Measurements from ENCODE around the gene SDK1.

SDK1 gene

DNA sequence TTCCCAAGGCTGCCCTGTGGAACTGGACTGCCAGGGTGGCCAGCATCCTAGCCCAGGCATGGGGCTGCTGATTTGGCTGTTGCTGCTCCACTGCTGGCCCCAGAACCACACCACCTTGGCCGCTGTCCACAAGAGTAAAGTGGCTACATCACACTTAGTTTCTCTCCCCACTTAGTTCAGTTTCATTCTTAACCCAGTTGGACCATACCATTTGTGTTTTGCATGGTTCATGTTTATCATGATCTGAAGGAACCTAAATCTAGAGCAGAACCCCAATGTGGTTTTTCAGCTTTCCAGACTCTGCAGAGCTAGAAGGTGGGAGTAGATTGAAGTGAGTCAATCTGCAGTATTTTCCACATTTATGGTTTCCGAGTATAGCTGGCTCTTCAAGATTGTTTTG lies 32.8 kb downstream of the SDK1 start:
- TF ChIP-seq, protein P1, sequence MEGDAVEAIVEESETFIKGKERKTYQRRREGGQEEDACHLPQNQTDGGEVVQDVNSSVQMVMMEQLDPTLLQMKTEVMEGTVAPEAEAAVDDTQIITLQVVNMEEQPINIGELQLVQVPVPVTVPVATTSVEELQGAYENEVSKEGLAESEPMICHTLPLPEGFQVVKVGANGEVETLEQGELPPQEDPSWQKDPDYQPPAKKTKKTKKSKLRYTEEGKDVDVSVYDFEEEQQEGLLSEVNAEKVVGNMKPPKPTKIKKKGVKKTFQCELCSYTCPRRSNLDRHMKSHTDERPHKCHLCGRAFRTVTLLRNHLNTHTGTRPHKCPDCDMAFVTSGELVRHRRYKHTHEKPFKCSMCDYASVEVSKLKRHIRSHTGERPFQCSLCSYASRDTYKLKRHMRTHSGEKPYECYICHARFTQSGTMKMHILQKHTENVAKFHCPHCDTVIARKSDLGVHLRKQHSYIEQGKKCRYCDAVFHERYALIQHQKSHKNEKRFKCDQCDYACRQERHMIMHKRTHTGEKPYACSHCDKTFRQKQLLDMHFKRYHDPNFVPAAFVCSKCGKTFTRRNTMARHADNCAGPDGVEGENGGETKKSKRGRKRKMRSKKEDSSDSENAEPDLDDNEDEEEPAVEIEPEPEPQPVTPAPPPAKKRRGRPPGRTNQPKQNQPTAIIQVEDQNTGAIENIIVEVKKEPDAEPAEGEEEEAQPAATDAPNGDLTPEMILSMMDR (IDR thresholded peaks at IDR 0.05; ENCODE audit: low read depth, low read length) = no peak
- no peak for DNase-seq (ENCODE audit: extremely low read depth, low read depth)

DNA sequence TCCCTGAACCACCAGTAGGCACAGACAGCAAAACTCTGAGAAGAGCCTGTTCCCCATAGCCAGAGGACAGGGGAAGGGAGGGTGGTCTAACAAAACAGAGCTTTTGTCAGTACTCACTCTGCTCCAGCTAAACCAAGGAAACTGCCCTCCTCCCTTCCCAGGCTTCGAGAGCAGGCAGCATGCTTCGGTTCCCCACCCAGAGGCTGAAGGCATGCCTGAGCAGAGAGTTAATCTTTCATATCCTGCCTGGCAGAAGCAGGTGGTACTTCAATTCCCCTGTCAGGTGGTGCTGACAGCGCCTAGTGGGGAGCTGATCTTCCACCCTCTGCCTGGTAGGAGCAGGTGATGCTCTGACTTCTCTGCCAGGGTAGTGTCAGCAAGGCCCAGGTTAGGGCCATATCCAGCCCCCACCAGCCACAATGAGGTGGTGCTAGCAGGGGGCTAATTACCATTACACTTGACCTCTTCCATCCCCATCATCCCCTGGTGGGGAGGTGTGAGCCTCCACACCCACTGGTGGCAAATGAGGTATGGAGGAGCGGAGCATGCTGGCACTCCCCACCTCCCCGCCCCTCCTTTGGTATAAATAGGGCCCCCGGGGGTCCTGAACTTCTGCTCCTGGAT lies 35.1 kb downstream of the SDK1 start:
- DNase-seq (ENCODE audit: extremely low read depth, low read depth) = no peak
- TF ChIP-seq, protein P1 (IDR thresholded peaks at IDR 0.05; ENCODE audit: low read depth, low read length) = no peak

DNA sequence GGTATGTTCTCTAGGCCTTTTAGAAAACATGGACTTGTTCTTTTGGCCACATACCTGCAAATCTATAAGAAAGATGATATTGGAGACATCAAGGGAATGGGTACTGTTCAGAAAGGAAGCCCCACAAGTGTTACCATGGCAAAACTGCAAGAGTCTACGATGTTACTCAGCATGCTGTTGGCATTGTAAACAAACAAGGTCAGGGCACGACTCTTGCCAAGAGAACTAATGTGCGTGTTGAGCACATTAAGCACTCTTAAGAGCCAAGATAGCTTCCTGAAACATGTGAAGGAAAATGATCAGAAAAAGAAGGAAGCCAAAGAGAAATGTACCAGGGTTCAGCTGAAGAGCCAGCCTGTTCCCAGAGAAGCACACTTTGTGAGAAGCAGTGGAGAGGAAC lies 37.1 kb downstream of the SDK1 start:
- no peak for DNase-seq (ENCODE audit: extremely low read depth, low read depth)
- TF ChIP-seq, protein P1 (IDR thresholded peaks at IDR 0.05; ENCODE audit: low read depth, low read length) = no peak

DNA sequence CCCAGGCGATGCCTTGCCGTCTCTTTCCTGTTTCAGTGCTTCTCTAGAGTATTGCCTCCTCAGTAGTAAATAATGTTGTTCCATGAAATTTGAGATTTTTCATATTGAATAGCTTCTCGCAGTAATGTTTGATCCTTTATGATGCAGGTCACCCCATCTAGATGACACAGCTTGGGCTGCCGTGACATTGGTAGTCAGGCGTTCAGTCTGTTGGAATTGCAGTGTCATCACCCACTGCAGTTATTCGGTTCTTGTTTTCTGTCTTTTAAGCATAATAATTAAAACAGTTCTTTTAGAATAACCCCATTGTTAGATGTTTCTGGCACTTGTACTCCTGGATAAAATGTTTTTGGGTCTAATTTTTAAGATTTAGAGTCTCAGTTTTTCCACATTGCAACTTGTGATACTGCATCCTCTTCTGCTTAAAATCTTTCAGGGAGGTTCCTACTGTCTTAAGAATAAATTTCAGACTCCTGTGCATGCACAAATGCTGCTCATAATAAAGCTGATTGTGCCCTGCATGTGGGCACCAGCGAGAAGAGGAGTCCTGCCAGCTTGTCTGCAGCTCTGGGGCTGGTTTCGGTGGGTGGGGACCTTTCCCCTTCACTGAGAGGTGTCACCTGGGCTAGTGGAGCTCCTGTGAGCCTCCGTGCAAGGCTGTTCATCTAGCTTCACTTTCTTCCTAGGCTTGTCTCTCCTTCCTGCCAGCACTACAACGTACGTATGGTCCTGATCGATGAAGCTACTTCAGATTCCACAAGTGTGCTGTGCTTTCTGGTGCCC lies 44.8 kb downstream of the SDK1 start:
- DNase-seq (ENCODE audit: extremely low read depth, low read depth) = no peak
- TF ChIP-seq, protein P1 (IDR thresholded peaks at IDR 0.05; ENCODE audit: low read depth, low read length) = no peak

DNA sequence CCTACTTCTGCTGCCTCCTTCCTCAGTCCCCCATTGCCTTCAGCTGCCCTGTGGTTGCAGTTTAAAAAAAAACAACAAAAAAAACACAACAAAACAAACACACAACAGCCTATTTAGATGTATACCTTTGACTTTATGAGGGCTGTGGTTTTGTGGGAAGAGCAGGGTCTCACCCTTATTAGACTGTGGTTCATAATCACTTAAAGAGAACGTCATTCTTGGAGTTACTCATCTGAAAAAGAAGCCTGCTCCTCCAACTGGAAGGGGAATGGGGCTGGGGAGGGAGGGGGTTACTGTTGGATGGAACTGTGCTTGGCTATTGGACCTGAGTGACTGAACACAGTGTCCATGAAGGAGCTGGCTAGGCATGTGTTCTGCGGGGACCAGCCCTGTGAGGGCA lies 48.1 kb downstream of the SDK1 start:
- TF ChIP-seq, protein P1 (IDR thresholded peaks at IDR 0.05; ENCODE audit: low read depth, low read length) = no peak
- no peak for DNase-seq (ENCODE audit: extremely low read depth, low read depth)

DNA sequence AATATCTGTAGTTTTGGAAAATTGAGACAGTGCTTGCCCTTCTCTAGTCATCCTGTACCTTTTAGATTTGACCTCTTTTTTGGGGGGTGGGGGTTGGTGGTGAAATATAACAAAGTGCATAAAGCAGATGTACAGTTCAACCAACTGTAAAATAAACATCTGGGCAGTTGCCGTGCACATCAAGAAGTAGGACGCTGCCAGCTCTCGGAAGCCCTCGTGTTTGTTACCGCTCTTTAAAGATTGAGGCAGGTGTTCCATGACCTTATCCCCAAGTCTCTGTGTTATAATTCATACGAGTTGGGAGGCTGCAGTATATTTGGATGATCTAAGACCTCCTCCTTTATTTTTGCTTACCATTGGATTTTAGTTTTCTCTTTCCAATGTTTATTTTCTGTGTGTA lies 55.1 kb downstream of the SDK1 start:
- TF ChIP-seq, protein P1 (IDR thresholded peaks at IDR 0.05; ENCODE audit: low read depth, low read length) = no peak

DNA sequence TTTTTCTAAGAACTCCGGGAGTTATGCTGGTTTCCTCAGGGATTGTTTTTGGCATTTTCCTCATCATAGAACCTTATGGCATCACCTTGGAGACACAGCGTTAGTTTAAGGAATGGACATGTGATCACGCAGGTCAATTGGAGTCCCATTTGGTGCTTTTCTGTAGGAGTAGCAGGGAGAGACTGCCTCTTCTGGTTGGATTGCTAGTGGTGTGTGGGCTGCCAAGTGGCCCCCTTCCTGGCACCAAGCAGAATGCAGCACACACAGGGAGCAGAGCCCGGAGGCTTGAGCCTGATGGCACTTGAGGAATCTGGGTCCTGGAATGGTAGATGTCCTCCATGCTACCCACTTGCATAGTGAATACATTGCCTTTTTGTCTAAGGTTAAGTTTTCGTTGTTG lies 57.9 kb downstream of the SDK1 start:
- TF ChIP-seq, protein P1 (IDR thresholded peaks at IDR 0.05; ENCODE audit: low read depth, low read length) = no peak
- DNase-seq (ENCODE audit: extremely low read depth, low read depth) = no peak

More for the DNA sequence above, 55.1 kb downstream of the SDK1 start:
- DNase-seq (ENCODE audit: extremely low read depth, low read depth) = no peak
